Sigmoid colon (tissue), 4 donors: Measurements from ENCODE around the gene HEXB.
"Not testable (repeated sequence)": the region's sequence is repeated elsewhere in the genome, so short reads cannot be mapped to it uniquely, and the experiment has no call there.

Experiments used
- EP300 ChIP-seq, 4 donors: sonication (generic); formaldehyde crosslinking; IDR thresholded peaks; one replicate each; pipeline ENCODE4 v1.6.1; 2017; ENCODE audit warnings: antibody characterized with exemption in 4 of 4
- POLR2A ChIP-seq, 2 donors: fragments of 450-650 bp; IDR thresholded peaks; one replicate each; pipeline ENCODE4 v1.6.1; 2016; ENCODE audit warnings: antibody characterized with exemption in 2 of 2, mild to moderate bottlenecking in 2 of 2, moderate library complexity in 2 of 2
- POLR2AphosphoS5 ChIP-seq, 4 donors: sonication (generic); formaldehyde crosslinking; IDR thresholded peaks; one replicate each; pipeline ENCODE4 v1.6.1; 2017; ENCODE audit warnings: antibody characterized with exemption in 4 of 4
- TF ChIP-seq, protein P1 (sequence below), 4 experiments: fragments of 450-650 bp in 3 of 4; fragments of 200-600 bp in 1 of 4; IDR thresholded peaks; one replicate each; pipeline ENCODE4 v1.5.1; 2016 to 2019; ENCODE audit warnings: antibody characterized with exemption in 4 of 4, mild to moderate bottlenecking in 3 of 4, moderate library complexity in 2 of 4

DNA sequence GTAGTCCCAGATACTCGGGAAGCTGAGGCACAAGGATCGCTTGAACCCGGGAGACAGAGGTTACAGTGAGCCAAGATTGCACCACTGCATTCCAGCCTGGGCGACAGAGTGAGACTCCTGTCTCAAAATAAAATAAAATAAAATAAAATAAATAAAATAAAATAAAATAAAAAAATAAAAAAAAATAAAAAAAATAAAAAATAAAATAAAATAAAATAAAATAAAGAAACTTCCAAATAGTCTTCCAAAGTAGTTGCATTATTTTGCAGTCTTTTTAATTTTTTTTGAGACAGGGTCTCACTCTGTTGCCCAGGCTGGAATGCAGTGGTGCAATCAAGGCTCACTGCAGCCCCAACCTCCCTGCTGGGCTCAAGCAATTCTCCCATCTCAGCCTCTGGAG is 63.7 kb downstream of the HEXB start:
- TF ChIP-seq, protein P1, sequence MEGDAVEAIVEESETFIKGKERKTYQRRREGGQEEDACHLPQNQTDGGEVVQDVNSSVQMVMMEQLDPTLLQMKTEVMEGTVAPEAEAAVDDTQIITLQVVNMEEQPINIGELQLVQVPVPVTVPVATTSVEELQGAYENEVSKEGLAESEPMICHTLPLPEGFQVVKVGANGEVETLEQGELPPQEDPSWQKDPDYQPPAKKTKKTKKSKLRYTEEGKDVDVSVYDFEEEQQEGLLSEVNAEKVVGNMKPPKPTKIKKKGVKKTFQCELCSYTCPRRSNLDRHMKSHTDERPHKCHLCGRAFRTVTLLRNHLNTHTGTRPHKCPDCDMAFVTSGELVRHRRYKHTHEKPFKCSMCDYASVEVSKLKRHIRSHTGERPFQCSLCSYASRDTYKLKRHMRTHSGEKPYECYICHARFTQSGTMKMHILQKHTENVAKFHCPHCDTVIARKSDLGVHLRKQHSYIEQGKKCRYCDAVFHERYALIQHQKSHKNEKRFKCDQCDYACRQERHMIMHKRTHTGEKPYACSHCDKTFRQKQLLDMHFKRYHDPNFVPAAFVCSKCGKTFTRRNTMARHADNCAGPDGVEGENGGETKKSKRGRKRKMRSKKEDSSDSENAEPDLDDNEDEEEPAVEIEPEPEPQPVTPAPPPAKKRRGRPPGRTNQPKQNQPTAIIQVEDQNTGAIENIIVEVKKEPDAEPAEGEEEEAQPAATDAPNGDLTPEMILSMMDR (IDR thresholded peaks at IDR 0.05) = not testable (repeated sequence)
- not testable (repeated sequence) for TF ChIP-seq POLR2A, POLR2AphosphoS5, EP300 (IDR thresholded peaks at IDR 0.05)
